ENCODE results near the gene DPP6.

The DPP6 gene

DNA sequence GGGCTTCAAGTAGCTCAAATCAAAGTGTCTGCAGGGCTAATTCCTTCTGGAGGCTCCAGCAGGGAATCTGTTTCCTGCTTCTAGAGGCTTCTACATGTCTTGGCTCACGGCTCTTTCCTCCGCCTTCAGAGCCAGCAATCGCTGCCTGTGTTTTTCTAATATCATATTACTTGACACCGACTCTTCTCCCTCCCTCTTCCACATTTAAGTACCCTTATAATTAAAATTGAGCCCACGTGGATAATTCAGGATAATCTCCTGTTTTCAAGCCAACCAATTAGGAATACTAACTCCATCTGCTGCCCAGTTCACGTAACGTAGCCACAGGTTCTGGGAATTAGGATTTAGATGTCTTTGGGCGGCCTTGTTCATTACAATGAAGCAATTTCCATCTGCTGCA lies 372.2 kb downstream of the DPP6 start:
- in situ Hi-C loops (cut with MboI; ENCODE audit: low pct_unique_long_range_greater_than_20kb, low sequenced_read_pairs, unreplicated experiment), result no loop called here
- TF ChIP-seq, protein P1, sequence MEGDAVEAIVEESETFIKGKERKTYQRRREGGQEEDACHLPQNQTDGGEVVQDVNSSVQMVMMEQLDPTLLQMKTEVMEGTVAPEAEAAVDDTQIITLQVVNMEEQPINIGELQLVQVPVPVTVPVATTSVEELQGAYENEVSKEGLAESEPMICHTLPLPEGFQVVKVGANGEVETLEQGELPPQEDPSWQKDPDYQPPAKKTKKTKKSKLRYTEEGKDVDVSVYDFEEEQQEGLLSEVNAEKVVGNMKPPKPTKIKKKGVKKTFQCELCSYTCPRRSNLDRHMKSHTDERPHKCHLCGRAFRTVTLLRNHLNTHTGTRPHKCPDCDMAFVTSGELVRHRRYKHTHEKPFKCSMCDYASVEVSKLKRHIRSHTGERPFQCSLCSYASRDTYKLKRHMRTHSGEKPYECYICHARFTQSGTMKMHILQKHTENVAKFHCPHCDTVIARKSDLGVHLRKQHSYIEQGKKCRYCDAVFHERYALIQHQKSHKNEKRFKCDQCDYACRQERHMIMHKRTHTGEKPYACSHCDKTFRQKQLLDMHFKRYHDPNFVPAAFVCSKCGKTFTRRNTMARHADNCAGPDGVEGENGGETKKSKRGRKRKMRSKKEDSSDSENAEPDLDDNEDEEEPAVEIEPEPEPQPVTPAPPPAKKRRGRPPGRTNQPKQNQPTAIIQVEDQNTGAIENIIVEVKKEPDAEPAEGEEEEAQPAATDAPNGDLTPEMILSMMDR (IDR thresholded peaks at IDR 0.05; ENCODE audit: extremely low read depth, insufficient read depth, missing control alignments), result no peak
- no peak for DNase-seq (ENCODE audit: low spot score)

- TF ChIP-seq, protein P1 (IDR thresholded peaks at IDR 0.05; ENCODE audit: extremely low read depth, insufficient read depth, missing control alignments), result no peak
- no peak for DNase-seq (ENCODE audit: low spot score)
- in situ Hi-C loops (cut with MboI; ENCODE audit: low pct_unique_long_range_greater_than_20kb, low sequenced_read_pairs, unreplicated experiment), result no loop called here
Measured at GRCh38 chr7:154425271-154425670, 373.1 kb downstream of the DPP6 start.

GRCh38 chr7:154426778-154427177 lies 374.6 kb downstream of the DPP6 start:
- in situ Hi-C loops (cut with MboI; ENCODE audit: low pct_unique_long_range_greater_than_20kb, low sequenced_read_pairs, unreplicated experiment), result no loop called here
- DNase-seq (ENCODE audit: low spot score), result no peak
- TF ChIP-seq, protein P1 (IDR thresholded peaks at IDR 0.05; ENCODE audit: extremely low read depth, insufficient read depth, missing control alignments), result no peak

DNA sequence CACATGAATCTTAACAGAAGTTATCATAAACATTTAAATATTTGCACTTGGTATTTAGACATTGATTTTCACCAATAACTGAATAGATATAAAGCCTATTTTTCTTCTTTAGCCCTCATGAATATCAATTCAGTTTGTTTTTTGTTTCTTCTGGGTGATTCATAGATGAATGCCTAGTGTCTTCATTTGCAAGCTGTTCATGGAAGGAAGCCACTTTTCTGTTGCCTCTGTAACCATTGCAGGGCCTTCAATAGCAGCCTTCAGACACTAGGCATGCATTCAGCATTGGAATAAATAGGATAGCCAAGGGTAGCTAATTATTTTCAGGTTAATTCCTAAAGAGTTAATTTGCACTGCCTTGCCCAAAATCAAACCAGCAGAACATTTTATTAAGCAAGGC lies 375.3 kb downstream of the DPP6 start:
- DNase-seq (ENCODE audit: low spot score), result no peak
- in situ Hi-C loops (cut with MboI; ENCODE audit: low pct_unique_long_range_greater_than_20kb, low sequenced_read_pairs, unreplicated experiment), result no loop called here
- TF ChIP-seq, protein P1 (IDR thresholded peaks at IDR 0.05; ENCODE audit: extremely low read depth, insufficient read depth, missing control alignments), result no peak

DNA sequence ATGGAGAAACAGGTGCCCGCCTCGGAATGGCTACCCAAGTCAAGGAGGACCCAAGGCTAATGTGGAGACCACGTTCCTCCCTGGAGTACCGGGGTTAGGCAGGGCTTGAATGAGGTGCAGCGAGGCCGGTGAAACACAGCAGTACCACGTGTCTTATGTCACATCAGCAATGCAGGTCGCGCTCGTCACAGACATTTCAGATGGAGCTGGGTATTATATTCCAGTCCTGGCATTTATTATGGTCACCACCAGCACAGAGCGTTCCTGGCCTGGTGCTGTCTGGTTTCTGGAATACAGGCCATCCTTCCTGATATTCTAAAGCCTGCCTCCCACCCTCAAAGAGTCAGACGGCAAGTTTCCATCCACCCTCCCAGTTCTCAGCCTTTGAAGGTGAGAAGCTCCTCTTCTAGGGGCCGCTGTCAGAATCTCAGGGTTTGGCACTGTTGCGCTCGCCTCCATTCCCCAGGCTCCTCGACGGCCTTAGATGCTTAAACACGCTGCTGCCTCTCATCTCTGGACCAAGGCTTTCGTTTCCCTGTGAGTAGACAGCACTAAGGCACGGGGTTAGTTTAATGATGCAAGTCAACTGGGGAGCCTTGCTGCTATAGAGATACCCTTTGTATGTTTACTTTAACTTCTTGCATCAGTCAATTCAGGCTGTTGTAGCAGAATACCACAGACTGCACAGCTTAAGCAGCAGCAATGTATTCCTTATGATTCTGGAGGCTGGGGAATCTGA lies 377.6 kb downstream of the DPP6 start:
- TF ChIP-seq, protein P1 (IDR thresholded peaks at IDR 0.05; ENCODE audit: extremely low read depth, insufficient read depth, missing control alignments), result no peak
- in situ Hi-C loops (cut with MboI; ENCODE audit: low pct_unique_long_range_greater_than_20kb, low sequenced_read_pairs, unreplicated experiment), result no loop called here

GRCh38 chr7:154430640-154431039 lies 378.4 kb downstream of the DPP6 start:
- TF ChIP-seq, protein P1 (IDR thresholded peaks at IDR 0.05; ENCODE audit: extremely low read depth, insufficient read depth, missing control alignments), result no peak
- in situ Hi-C loops (cut with MboI; ENCODE audit: low pct_unique_long_range_greater_than_20kb, low sequenced_read_pairs, unreplicated experiment), result no loop called here
- no peak for DNase-seq (ENCODE audit: low spot score)

More for the DNA sequence above, 377.6 kb downstream of the DPP6 start:
- no peak for DNase-seq (ENCODE audit: low spot score)

Data from GM13977 (cell line).